Panc1 (cell line): ENCODE measurements around the gene LIPN. TPM values are rescaled to one million over a fixed set of nuclear protein-coding genes. Genes with fewer than 3 reads are reported as not detected.

Source experiments
- ATAC-seq: fragments of 200-7000 bp; cut with Tn5 transposase; 2 replicates; pipeline ENCODE4 v1.9.1; 2020; ENCODE audit warnings: mild to moderate bottlenecking, moderate library complexity
- Bru-seq: library from RNA; stranded (reverse); fragments of 400-500 nt; gene quantifications from one replicate; lab custom pipeline; 2021; lab: Mats Ljungman, UMichigan
- BruChase-seq, 2 experiments: library from RNA; stranded (reverse); fragments of 400-500 nt; gene quantifications; one replicate each; lab custom pipeline; 2021; lab: Mats Ljungman, UMichigan
- BruUV-seq: library from RNA; stranded (reverse); fragments of 400-500 nt; replicated peaks from 2 replicates; lab custom pipeline; 2021; lab: Mats Ljungman, UMichigan
- CTCF ChIA-PET: fragments of 300-600 bp; sonication (Branson Sonifier 250); formaldehyde crosslinking; loops from one replicate; lab custom pipeline; 2022; ENCODE audit warnings: antibody characterized with exemption; lab: Charles Lee
- POLR2A ChIA-PET: fragments of 300-600 bp; sonication (Branson Sonifier 250); formaldehyde crosslinking; loops from one replicate; lab custom pipeline; 2022; ENCODE audit warnings: antibody characterized with exemption; lab: Charles Lee
- DNase-seq: peaks from one replicate; pipeline ENCODE4 v3.0.0-alpha.2; 2010; ENCODE audit warnings: low read depth, low spot score
- H3K27ac ChIP-seq: 2 replicates; pipeline ENCODE4 v1.5.1; 2011; ENCODE audit warnings: mild to moderate bottlenecking, low read length, inconsistent platforms
- H3K27me3 ChIP-seq: fragments of 200-500 bp; sonication (Bioruptor generic); 2 replicates; pipeline ENCODE4 v1.6.0; 2014; ENCODE audit warnings: low read length, inconsistent platforms; ENCODE audit not compliant: control insufficient read depth, insufficient read depth
- H3K36me3 ChIP-seq: fragments of 200-500 bp; sonication (Bioruptor generic); 2 replicates; pipeline ENCODE4 v1.5.1; 2014; ENCODE audit warnings: inconsistent platforms, mild to moderate bottlenecking, low read length, moderate library complexity; ENCODE audit not compliant: control insufficient read depth, insufficient read depth
- H3K4me1 ChIP-seq: 2 replicates; pipeline ENCODE4 v1.5.1; 2011; ENCODE audit warnings: inconsistent platforms, mild to moderate bottlenecking, low read length, moderate library complexity; ENCODE audit not compliant: control insufficient read depth, insufficient read depth
- H3K4me3 ChIP-seq, 2 experiments: 2 replicates each; pipeline ENCODE4 v1.5.1; 2011 to 2012; ENCODE audit warnings: low read depth in 2 of 2, low read length in 2 of 2, mild to moderate bottlenecking in 2 of 2, inconsistent platforms in 1 of 2, moderate library complexity in 1 of 2
- H3K9me3 ChIP-seq: fragments of 200-500 bp; sonication (Bioruptor generic); 2 replicates; pipeline ENCODE4 v1.5.1; 2014; ENCODE audit warnings: low read depth, mild to moderate bottlenecking, inconsistent platforms, low read length, moderate library complexity; ENCODE audit not compliant: control insufficient read depth, insufficient read depth
- CTCF ChIP-seq: fragments of 450-650 bp; IDR thresholded peaks from 2 replicates; pipeline ENCODE4 v1.5.1; 2017; ENCODE audit warnings: mild to moderate bottlenecking
- POLR2AphosphoS5 ChIP-seq: IDR thresholded peaks from 2 replicates; pipeline ENCODE4 v1.6.1; 2012; ENCODE audit warnings: mild to moderate bottlenecking, low read depth, low read length, moderate library complexity
- SIN3A ChIP-seq: IDR thresholded peaks from 2 replicates; pipeline ENCODE4 v1.6.1; 2012; ENCODE audit warnings: low read depth, mild to moderate bottlenecking, low read length, moderate library complexity, borderline replicate concordance; ENCODE audit not compliant: insufficient read depth
- TCF7L2 ChIP-seq: IDR thresholded peaks from 2 replicates; pipeline ENCODE4 v1.6.1; 2011; ENCODE audit warnings: mild to moderate bottlenecking, low read depth, low read length, inconsistent platforms
- in situ Hi-C: cut with HindIII; loops from 2 replicates; pipeline ENCODE4 v1.10.0; 2016; ENCODE audit warnings: low sequenced_read_pairs, low pct_unique_long_range_greater_than_20kb
- intact Hi-C: fragments of 100-400 bp; cut with micrococcal nuclease; formaldehyde crosslinking; loops from one replicate; pipeline ENCODE4 v1.10.0; 2022; ENCODE audit not compliant: unreplicated experiment
- long read RNA-seq: library from polyadenylated mRNA; unstranded; transcript quantifications from one replicate; pipeline ENCODE4 v2.0.0, GENCODE V29; 2021; ENCODE audit not compliant: unreplicated experiment
- polyA plus RNA-seq: library from polyadenylated mRNA; unstranded; fragments of >200 nt; gene quantifications from one replicate; pipeline ENCODE4 v1.2.1, GENCODE V29; 2012; ENCODE audit warnings: missing spikeins; ENCODE audit not compliant: insufficient read length
- total RNA-seq: library from RNA; stranded (reverse); gene quantifications from one replicate; pipeline ENCODE4 v1.2.1, GENCODE V29; 2021; ENCODE audit not compliant: unreplicated experiment
- TF ChIP-seq, protein P1 (sequence below), 2 experiments: IDR thresholded peaks; 2 replicates each; pipeline ENCODE4 v1.6.1; 2011 to 2012; ENCODE audit warnings: low read depth in 2 of 2, control low read depth in 1 of 2, low read length in 1 of 2, mild to moderate bottlenecking in 1 of 2, moderate library complexity in 1 of 2; ENCODE audit not compliant: insufficient read depth in 1 of 2

LIPN gene, protein sequence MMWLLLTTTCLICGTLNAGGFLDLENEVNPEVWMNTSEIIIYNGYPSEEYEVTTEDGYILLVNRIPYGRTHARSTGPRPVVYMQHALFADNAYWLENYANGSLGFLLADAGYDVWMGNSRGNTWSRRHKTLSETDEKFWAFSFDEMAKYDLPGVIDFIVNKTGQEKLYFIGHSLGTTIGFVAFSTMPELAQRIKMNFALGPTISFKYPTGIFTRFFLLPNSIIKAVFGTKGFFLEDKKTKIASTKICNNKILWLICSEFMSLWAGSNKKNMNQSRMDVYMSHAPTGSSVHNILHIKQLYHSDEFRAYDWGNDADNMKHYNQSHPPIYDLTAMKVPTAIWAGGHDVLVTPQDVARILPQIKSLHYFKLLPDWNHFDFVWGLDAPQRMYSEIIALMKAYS
- total RNA-seq = not detected
- polyA plus RNA-seq = not detected
- not detected for Bru-seq, nascent RNA
- not detected for BruChase-seq, experiment 1, labeled RNA remaining after a 2-hour chase
- BruChase-seq, experiment 2, labeled RNA remaining after a 6-hour chase = not detected
- long read RNA-seq = 0 reads

GRCh38 chr10:88759366-88760101 lies at the start of gene LIPN:
Gene LIPN (plus strand): TSS chr10:88760020. CDS start chr10:88761406, 1,386 bp downstream.
- Histone ChIP-seq H3K36me3 (no peaks in the 10 kb centered on the region), H3K27ac (no peak within 1 kb of the TSS), H3K4me3 (no peak within 1 kb of the TSS), H3K4me1 (no peaks in the 10 kb centered on the region), H3K9me3 (no peaks in the 10 kb centered on the region), H3K27me3 (no peaks in the 10 kb centered on the region)
- no TSS peak for BruUV-seq
- TF ChIP-seq TCF7L2 (no peak), CTCF (no peak), POLR2AphosphoS5 (no peak), SIN3A (no peak)
- TF ChIP-seq, protein P1, sequence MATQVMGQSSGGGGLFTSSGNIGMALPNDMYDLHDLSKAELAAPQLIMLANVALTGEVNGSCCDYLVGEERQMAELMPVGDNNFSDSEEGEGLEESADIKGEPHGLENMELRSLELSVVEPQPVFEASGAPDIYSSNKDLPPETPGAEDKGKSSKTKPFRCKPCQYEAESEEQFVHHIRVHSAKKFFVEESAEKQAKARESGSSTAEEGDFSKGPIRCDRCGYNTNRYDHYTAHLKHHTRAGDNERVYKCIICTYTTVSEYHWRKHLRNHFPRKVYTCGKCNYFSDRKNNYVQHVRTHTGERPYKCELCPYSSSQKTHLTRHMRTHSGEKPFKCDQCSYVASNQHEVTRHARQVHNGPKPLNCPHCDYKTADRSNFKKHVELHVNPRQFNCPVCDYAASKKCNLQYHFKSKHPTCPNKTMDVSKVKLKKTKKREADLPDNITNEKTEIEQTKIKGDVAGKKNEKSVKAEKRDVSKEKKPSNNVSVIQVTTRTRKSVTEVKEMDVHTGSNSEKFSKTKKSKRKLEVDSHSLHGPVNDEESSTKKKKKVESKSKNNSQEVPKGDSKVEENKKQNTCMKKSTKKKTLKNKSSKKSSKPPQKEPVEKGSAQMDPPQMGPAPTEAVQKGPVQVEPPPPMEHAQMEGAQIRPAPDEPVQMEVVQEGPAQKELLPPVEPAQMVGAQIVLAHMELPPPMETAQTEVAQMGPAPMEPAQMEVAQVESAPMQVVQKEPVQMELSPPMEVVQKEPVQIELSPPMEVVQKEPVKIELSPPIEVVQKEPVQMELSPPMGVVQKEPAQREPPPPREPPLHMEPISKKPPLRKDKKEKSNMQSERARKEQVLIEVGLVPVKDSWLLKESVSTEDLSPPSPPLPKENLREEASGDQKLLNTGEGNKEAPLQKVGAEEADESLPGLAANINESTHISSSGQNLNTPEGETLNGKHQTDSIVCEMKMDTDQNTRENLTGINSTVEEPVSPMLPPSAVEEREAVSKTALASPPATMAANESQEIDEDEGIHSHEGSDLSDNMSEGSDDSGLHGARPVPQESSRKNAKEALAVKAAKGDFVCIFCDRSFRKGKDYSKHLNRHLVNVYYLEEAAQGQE (IDR thresholded peaks at IDR 0.05; ENCODE audit: insufficient read depth in 1 of 2, low read depth in 2 of 2, low read length in 1 of 2) = no peak
- no peak for ATAC-seq
- ChIA-PET CTCF (no interaction called here), POLR2A (no interaction called here)
- intact Hi-C loops = no loop called here
- in situ Hi-C loops = no loop called here
- no peak for DNase-seq

GRCh38 chr10:88715517-88715916 lies 44.3 kb upstream of the LIPN start:
- intact Hi-C loops (no loop called here), in situ Hi-C loops (no loop called here)
- no peak overlapping the region for H3K27ac ChIP-seq
- ATAC-seq = no peak
- H3K4me3 ChIP-seq = no peak overlapping the region
- CTCF ChIA-PET = no interaction called here
- TF ChIP-seq, protein P1 (IDR thresholded peaks at IDR 0.05; ENCODE audit: insufficient read depth in 1 of 2, low read depth in 2 of 2, low read length in 1 of 2) = no peak
- TF ChIP-seq CTCF = no peak
- no peak for TF ChIP-seq TCF7L2
- TF ChIP-seq POLR2AphosphoS5 = no peak
- TF ChIP-seq SIN3A = no peak
- BruUV-seq = no TSS peak
- H3K9me3 ChIP-seq = no peaks in the 10 kb centered on the region
- POLR2A ChIA-PET = no interaction called here
- no peaks in the 10 kb centered on the region for H3K36me3 ChIP-seq
- no peak for DNase-seq
- H3K27me3 ChIP-seq = no peaks in the 10 kb centered on the region
- no peaks in the 10 kb centered on the region for H3K4me1 ChIP-seq
